Fibroblast of lung (primary cell): Measurements from ENCODE around the gene KCND2.

ENCODE experiments used
- CTCF ChIP-seq, 2 donors: IDR thresholded peaks in 1 of 2; conservative IDR thresholded peaks in 1 of 2; 1 replicate in 1 of 2; 2 replicates in 1 of 2; pipeline ENCODE4 v1.5.1; 2011 to 2012; ENCODE audit warnings: low read length in 2 of 2, control low read depth in 1 of 2, inconsistent platforms in 1 of 2, low read depth in 1 of 2, mild to moderate bottlenecking in 1 of 2
- EZH2 ChIP-seq: IDR thresholded peaks from 2 replicates; pipeline ENCODE4 v1.5.1; 2012; ENCODE audit warnings: low read length, control low read depth, mild to moderate bottlenecking; ENCODE audit errors: missing control alignments

- no peak for TF ChIP-seq CTCF (conservative IDR thresholded peaks at IDR 0.05 in 1 of 2, IDR thresholded peaks at IDR 0.05 in 1 of 2; ENCODE audit: low read depth in 1 of 2, low read length in 2 of 2)
- no peak for TF ChIP-seq EZH2
These were observed 450.8 kb downstream of the KCND2 start for GRCh38 chr7:120723465-120724385.
